Peyer's patch (tissue), 4 donors: ENCODE results near the gene GPER1. TPM values are rescaled to one million over a fixed set of nuclear protein-coding genes. Genes with fewer than 3 reads are reported as not detected.

Source experiments
- DNase-seq, 3 donors: peaks; one replicate each; pipeline ENCODE4 v3.0.0-alpha.2; 2017 to 2019
- H3K27ac ChIP-seq, 4 donors: fragments of 200-600 bp; sonication (generic); one replicate each; pipeline ENCODE4 v1.5.1; 2016 to 2019
- H3K27me3 ChIP-seq, 2 donors: fragments of 200-600 bp; sonication (generic); one replicate each; pipeline ENCODE4 v1.5.1; 2019
- H3K36me3 ChIP-seq, 3 donors: fragments of 200-600 bp; sonication (generic); one replicate each; pipeline ENCODE4 v1.5.1; 2016 to 2019
- H3K4me1 ChIP-seq, 4 donors: fragments of 200-600 bp; sonication (generic); one replicate each; pipeline ENCODE4 v1.5.1; 2016 to 2019
- H3K4me3 ChIP-seq, 4 donors: fragments of 200-600 bp; sonication (generic); 1 replicate in 3 of 4; 2 replicates in 1 of 4; pipeline ENCODE4 v1.5.1; 2016 to 2019; ENCODE audit warnings: mild to moderate bottlenecking in 1 of 4
- H3K9me3 ChIP-seq, 4 donors: fragments of 200-600 bp; sonication (generic); one replicate each; pipeline ENCODE4 v1.5.1; 2016 to 2019; ENCODE audit warnings: mild to moderate bottlenecking in 1 of 4
- CTCF ChIP-seq, 6 experiments: fragments of 450-650 bp in 4 of 6; fragments of 200-600 bp in 2 of 6; sonication (generic) in 1 of 6; IDR thresholded peaks; one replicate each; pipeline ENCODE4 v1.5.1; 2017 to 2019; ENCODE audit warnings: antibody characterized with exemption in 6 of 6, mild to moderate bottlenecking in 3 of 6, moderate library complexity in 1 of 6
- POLR2A ChIP-seq, 2 donors: fragments of 450-650 bp; IDR thresholded peaks; one replicate each; pipeline ENCODE4 v1.5.1; 2017; ENCODE audit warnings: antibody characterized with exemption in 2 of 2, mild to moderate bottlenecking in 2 of 2, moderate library complexity in 2 of 2
- total RNA-seq, 4 donors: library from RNA; depleted of rRNA; stranded (reverse); fragments of >200 nt; gene quantifications; one replicate each; pipeline ENCODE4 v1.1.0, GENCODE V29; 2016

GPER1 gene
- total RNA-seq, 4 donors from 2014 or later = 0.53 to 8.3 (median 2.1) TPM

GRCh38 chr7:1055956-1056784 lies 31.7 kb upstream of the GPER1 start:
- Histone ChIP-seq H3K27ac (peak overlapping the region in 2 of 4 donors; percentile 48 to 52), H3K36me3 (peaks cover 0 to 7% (median 0%) of the 10 kb centered on the region in 3 donors), H3K4me1 (peaks cover 0 to 51% (median 8%) of the 10 kb centered on the region in 4 donors), H3K27me3 (no peaks in the 10 kb centered on the region), H3K4me3 (peak overlapping the region in 2 of 4 donors; percentile 27 to 35), H3K9me3 (no peaks in the 10 kb centered on the region)
- TF ChIP-seq CTCF (IDR thresholded peaks at IDR 0.05) (no peak), POLR2A (IDR thresholded peaks at IDR 0.05) (no peak)
- no peak for DNase-seq

DNA sequence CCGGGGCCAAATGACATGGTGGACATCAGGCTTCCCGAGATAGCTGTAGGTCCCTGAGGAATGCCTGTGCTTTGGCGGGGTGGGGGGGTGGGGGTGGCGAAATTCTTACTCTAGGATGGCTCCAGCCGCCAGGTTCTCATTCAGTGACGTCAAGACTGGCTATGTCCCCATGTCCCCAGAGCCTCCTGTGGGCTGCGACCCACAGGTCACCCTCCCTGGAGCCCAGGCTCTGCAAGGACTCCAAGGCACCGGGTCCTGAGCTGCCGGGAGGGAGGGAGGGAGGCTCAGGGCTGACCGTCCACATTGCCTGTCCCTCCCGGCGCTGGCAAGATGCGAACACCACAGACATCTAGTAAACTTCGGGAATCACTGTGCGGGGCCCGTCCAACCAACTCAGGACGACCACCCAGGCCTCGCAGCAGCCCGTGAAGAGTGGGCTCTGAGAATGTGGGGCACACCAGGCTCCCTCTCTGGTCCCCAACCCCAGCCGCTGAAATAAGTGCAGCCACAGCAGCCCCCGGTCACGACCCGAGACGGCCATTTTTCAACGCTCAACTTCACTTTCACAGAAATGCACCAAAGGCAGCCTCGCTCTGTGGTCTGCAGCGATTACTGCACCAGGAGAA lies 31.0 kb upstream of the GPER1 start:
- no peak overlapping the region for H3K4me3 ChIP-seq
- TF ChIP-seq CTCF (IDR thresholded peaks at IDR 0.05) = no peak
- no peak for TF ChIP-seq POLR2A (IDR thresholded peaks at IDR 0.05)
- H3K27ac ChIP-seq = no peak overlapping the region
- no peaks in the 10 kb centered on the region for H3K9me3 ChIP-seq
- no peak for DNase-seq
- H3K36me3 ChIP-seq = peaks cover 0 to 7% (median 0%) of the 10 kb centered on the region in 3 donors
- H3K4me1 ChIP-seq = peaks cover 0 to 43% (median 8%) of the 10 kb centered on the region in 4 donors
- no peaks in the 10 kb centered on the region for H3K27me3 ChIP-seq

- Histone ChIP-seq H3K9me3 (no peaks in the 10 kb centered on the region), H3K4me3 (no peak overlapping the region), H3K4me1 (peaks cover 0 to 36% (median 8%) of the 10 kb centered on the region in 4 donors), H3K36me3 (peaks cover 0 to 7% (median 0%) of the 10 kb centered on the region in 3 donors), H3K27ac (no peak overlapping the region), H3K27me3 (no peaks in the 10 kb centered on the region)
- TF ChIP-seq CTCF (IDR thresholded peaks at IDR 0.05) = no peak
- TF ChIP-seq POLR2A (IDR thresholded peaks at IDR 0.05) = no peak
- DNase-seq = no peak
Observed at GRCh38 chr7:1057416-1058291, 30.3 kb upstream of the GPER1 start.

DNA sequence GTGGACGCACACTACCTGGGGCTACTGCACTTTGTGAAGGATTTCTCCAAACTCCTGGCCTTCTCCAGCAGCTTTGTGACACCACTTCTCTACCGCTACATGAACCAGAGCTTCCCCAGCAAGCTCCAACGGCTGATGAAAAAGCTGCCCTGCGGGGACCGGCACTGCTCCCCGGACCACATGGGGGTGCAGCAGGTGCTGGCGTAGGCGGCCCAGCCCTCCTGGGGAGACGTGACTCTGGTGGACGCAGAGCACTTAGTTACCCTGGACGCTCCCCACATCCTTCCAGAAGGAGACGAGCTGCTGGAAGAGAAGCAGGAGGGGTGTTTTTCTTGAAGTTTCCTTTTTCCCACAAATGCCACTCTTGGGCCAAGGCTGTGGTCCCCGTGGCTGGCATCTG lies 29.6 kb upstream of the GPER1 start:
- Histone ChIP-seq H3K4me3 (no peak overlapping the region), H3K27ac (no peak overlapping the region), H3K4me1 (peaks cover 0 to 34% (median 8%) of the 10 kb centered on the region in 4 donors), H3K27me3 (no peaks in the 10 kb centered on the region), H3K9me3 (no peaks in the 10 kb centered on the region), H3K36me3 (peaks cover 0 to 7% (median 0%) of the 10 kb centered on the region in 3 donors)
- no peak for DNase-seq
- no peak for TF ChIP-seq CTCF (IDR thresholded peaks at IDR 0.05)
- TF ChIP-seq POLR2A (IDR thresholded peaks at IDR 0.05) = no peak

- TF ChIP-seq POLR2A (IDR thresholded peaks at IDR 0.05) (no peak), CTCF (IDR thresholded peaks at IDR 0.05) (no peak)
- Histone ChIP-seq H3K36me3 (peaks cover 0 to 7% (median 0%) of the 10 kb centered on the region in 3 donors), H3K9me3 (no peaks in the 10 kb centered on the region), H3K27me3 (no peaks in the 10 kb centered on the region), H3K4me1 (peaks cover 0 to 31% (median 8%) of the 10 kb centered on the region in 4 donors), H3K4me3 (no peak overlapping the region), H3K27ac (peak overlapping the region in 3 of 4 donors; percentile 3 to 56 (median 42))
- no peak for DNase-seq
Observed at GRCh38 chr7:1058821-1059199, 29.1 kb upstream of the GPER1 start.
